GM12865 (cell line): ENCODE measurements around the gene ABCC4.

Source experiments
- DNase-seq: peaks from one replicate; pipeline ENCODE4 v3.0.0; 2010; ENCODE audit warnings: low read depth
- H3K4me3 ChIP-seq: 2 replicates; pipeline ENCODE4 v1.5.1; 2011; ENCODE audit warnings: mild to moderate bottlenecking, low read depth, low read length, control low read depth
- TF ChIP-seq, protein P1 (sequence below): IDR thresholded peaks from 2 replicates; pipeline ENCODE4 v1.5.1; 2011; ENCODE audit warnings: low read length, control low read depth, low read depth, inconsistent platforms; ENCODE audit not compliant: insufficient read depth; ENCODE audit errors: missing control alignments

The ABCC4 gene

DNA sequence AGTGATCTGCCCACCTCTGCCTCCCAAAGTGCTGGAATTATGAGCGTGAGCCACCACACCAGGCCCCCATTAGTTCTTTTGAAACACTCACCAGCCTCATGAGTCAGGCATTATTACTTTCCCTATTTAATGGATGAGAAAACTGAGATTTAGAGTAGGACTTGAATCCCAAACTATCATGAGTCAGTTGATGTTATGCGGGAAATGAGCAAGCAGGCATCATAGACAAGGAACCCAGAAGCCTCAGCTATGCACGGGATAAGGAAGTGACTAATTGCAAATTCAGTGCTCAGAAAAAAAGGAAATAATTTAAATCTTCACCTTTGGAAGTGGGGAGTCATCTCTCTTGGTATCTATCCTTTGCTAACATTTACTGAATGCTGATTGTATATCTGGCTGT is 217.5 kb downstream of the ABCC4 start:
- TF ChIP-seq, protein P1, sequence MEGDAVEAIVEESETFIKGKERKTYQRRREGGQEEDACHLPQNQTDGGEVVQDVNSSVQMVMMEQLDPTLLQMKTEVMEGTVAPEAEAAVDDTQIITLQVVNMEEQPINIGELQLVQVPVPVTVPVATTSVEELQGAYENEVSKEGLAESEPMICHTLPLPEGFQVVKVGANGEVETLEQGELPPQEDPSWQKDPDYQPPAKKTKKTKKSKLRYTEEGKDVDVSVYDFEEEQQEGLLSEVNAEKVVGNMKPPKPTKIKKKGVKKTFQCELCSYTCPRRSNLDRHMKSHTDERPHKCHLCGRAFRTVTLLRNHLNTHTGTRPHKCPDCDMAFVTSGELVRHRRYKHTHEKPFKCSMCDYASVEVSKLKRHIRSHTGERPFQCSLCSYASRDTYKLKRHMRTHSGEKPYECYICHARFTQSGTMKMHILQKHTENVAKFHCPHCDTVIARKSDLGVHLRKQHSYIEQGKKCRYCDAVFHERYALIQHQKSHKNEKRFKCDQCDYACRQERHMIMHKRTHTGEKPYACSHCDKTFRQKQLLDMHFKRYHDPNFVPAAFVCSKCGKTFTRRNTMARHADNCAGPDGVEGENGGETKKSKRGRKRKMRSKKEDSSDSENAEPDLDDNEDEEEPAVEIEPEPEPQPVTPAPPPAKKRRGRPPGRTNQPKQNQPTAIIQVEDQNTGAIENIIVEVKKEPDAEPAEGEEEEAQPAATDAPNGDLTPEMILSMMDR: no peak
- no peak for DNase-seq
- H3K4me3 ChIP-seq: no peak overlapping the region

GRCh38 chr13:95083066-95083465 is 218.2 kb downstream of the ABCC4 start:
- TF ChIP-seq, protein P1: no peak
- H3K4me3 ChIP-seq: no peak overlapping the region
- DNase-seq: no peak

GRCh38 chr13:95075506-95075905 is 225.7 kb downstream of the ABCC4 start:
- TF ChIP-seq, protein P1: no peak
- no peak for DNase-seq
- no peak overlapping the region for H3K4me3 ChIP-seq

DNA sequence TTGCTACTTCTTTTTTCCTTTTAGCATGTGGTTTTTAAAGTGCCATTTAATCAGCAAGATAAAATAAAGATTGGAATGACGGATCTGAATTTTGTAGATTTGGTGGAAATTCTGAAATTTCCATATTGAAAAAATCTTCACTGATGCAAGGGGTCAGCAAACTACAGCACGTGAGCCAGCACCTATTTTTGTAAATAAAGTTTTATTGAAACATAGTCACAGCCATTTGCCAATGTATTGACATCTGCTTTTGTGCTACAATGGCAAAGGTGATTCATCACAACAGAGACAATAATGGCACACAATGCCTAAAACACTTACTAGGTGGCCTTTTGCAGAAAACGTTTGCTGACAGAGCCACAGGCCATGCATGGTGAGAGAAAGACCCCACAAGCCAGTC is 226.4 kb downstream of the ABCC4 start:
- TF ChIP-seq, protein P1: no peak
- no peak for DNase-seq
- H3K4me3 ChIP-seq: no peak overlapping the region

DNA sequence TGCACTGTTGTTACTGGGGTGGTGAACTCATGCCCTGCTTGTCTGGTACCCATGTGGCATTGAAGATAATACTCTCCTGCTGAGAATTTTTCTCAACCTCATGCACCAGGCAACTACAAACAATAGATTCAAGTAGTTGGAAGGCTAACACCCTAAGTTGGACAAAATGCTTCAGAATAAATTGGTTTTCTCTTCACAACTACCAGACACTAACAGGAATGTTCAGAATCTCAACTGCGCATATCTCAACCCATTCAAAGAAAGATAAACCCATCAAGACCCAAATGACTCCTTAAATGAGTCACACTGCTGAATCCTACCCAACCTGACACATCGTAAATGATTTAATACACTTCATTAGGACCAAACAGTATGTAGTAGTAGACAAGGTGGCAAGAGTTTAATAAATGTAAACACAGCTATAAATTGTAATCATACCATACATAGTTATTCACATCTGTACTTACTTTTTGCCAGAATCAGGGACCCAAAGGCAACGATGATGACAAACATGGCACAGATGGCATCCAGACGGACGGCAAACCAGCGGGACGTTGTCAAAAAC is 227.4 kb downstream of the ABCC4 start:
- TF ChIP-seq, protein P1: no peak
- H3K4me3 ChIP-seq: no peak overlapping the region
- no peak for DNase-seq

DNA sequence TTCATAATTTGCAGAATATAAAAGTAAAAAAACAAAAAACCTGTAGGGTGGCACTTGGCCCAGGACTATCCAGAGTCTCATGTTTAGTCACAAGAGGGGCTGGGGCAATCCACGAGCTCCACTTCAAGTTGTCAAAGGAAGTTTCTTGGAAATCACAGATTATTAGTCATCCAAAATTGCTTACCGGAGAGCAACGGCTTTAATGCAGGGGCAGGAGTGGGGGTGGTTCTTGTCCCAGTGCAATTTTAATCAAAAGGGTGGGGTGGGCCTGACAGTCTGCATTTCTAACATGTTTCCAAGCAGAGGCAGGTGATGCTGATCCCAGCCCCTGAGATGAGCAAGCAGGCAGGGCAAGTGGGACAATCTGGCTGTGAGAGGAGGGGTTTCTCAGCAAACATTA is 233.9 kb downstream of the ABCC4 start:
- no peak overlapping the region for H3K4me3 ChIP-seq
- TF ChIP-seq, protein P1: no peak
- no peak for DNase-seq

- no peak overlapping the region for H3K4me3 ChIP-seq
- DNase-seq: no peak
- TF ChIP-seq, protein P1: no peak
Measured at GRCh38 chr13:95060014-95060519, 241.2 kb downstream of the ABCC4 start.
